ENCODE measurements around the gene RTRAF.

GRCh38 chr14:52000019-52000582 is 10.8 kb downstream of the RTRAF start:
- TF ChIP-seq POLR2A (IDR thresholded peaks at IDR 0.05) (no peak), CTCF (IDR thresholded peaks at IDR 0.05) (no peak), POLR2AphosphoS5 (IDR thresholded peaks at IDR 0.05) (no peak)

All from stomach (tissue), 4 donors.